ENCODE measurements around the gene LMOD1. TPM values are rescaled to one million over a fixed set of nuclear protein-coding genes. Genes with fewer than 3 reads are reported as not detected.

The LMOD1 gene
- polyA plus RNA-seq, 1 of the 3 experiments (the other 2 are of a cell fraction): 2.7 TPM

DNA sequence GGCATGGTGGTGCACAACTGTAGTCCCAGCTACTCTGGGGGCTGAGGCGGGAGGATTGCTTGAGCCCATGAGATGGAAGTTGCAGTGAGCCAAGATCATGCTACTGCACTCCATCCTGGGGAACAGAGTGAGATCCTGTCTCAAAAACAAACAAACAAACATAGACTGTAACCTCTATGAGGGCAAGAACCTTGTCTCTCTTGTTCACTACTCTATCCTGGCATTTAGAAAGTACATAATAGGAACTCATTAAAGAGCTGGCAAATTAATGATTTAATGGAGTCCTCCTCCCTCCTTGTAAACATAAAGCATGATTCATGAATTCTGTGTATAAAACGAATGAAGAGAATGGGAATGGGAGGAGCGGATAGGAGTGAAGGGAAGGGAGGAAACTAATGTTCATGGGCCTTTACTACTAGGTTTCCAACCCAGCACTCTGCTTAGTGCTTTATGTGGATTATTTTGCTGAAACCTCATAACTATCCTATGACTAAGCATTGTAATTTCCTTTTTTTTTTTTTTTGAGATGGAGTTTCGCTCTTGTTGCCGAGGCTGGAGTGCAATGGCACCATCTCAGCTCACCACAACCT is 8.6 kb downstream of the LMOD1 start:
- CTCF ChIA-PET: interaction anchor here (3.8 kb wide), 1 partner anchor 42 kb away, joined by 20 read pairs; no protein-coding TSS in a partner anchor
- 0 out of 2 replicates have a peak overlapping the region, but pooled peaks have one; percentile 35 for H3K4me2 ChIP-seq

DNA sequence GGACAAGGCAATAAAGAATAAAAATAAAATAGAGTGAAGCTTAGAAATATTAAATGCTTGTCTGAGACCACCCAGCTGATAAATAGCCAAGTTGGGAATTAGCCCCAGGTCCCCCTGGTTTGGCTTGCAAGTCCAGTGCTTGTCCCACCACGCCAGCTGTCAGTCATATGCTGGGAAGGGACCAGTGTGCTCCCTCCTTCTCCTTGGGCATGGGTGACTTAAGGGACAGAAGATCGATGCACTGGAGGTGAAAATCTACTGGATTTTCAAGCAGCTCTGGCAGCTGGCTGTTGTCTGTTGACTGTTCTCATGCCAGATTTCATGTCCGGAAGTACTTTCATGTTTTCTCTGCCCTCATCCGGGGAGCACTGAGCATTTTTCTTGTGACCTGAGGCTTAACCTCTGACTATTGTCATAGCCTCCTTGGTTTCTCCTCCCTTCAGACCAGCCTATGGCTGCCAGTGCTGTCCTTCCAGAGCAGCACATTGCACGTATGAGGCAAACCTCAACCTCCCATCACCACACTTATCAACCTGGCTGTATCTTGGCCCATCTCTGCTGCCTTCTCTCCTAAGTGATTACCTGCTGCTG is 12.4 kb downstream of the LMOD1 start:
- H3K4me2 ChIP-seq: no peak overlapping the region
- CTCF ChIA-PET: no interaction called here

More for the DNA sequence above, 8.6 kb downstream of the LMOD1 start:
- TF ChIP-seq FOSL2 (IDR thresholded peaks at IDR 0.05; ENCODE audit: borderline replicate concordance, low read depth) (peak; percentile 56), JUND (IDR thresholded peaks at IDR 0.05) (peak; percentile 65)
- TF ChIP-seq, protein P1, sequence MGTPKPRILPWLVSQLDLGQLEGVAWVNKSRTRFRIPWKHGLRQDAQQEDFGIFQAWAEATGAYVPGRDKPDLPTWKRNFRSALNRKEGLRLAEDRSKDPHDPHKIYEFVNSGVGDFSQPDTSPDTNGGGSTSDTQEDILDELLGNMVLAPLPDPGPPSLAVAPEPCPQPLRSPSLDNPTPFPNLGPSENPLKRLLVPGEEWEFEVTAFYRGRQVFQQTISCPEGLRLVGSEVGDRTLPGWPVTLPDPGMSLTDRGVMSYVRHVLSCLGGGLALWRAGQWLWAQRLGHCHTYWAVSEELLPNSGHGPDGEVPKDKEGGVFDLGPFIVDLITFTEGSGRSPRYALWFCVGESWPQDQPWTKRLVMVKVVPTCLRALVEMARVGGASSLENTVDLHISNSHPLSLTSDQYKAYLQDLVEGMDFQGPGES (IDR thresholded peaks at IDR 0.05; ENCODE audit: low read depth, low read length): no peak
- Histone ChIP-seq H3K4me1 (ENCODE audit: control insufficient read depth in 1 of 2, insufficient read depth in 2 of 2, low read depth in 1 of 2, low read length in 1 of 2) (no peaks in the 10 kb centered on the region; a peak in 1 of 4 replicates), H4K20me1 (ENCODE audit: insufficient read depth) (no peaks in the 10 kb centered on the region), H2AFZ (ENCODE audit: low read depth) (peak overlapping the region; percentile 75), H3K79me2 (ENCODE audit: insufficient read depth) (no peaks in the 10 kb centered on the region), H3F3A (replicated peaks; ENCODE audit: insufficient read depth) (peaks cover 6% of the 10 kb centered on the region), H3K9me2 (no peaks in the 10 kb centered on the region), H3K27me3 (ENCODE audit: insufficient read depth) (no peaks in the 10 kb centered on the region), H3K4me3 (ENCODE audit: low read depth in 2 of 2, low read length in 1 of 2) (no peak overlapping the region), H3K36me3 (replicated peaks in 1 of 2; ENCODE audit: control insufficient read depth in 1 of 2, insufficient read depth in 2 of 2, low read length in 1 of 2) (no peaks in the 10 kb centered on the region), H3K9ac (no peak overlapping the region), H3K27ac (ENCODE audit: low read depth in 2 of 2, low read length in 1 of 2) (peak overlapping the region in 1 of 2 experiments; percentile 52; a peak in 2 of 4 replicates), H3K9me3 (no peaks in the 10 kb centered on the region)
- DNase-seq: no peak
- POLR2A ChIA-PET: no interaction called here
- 51% methylated on average over 5 of the region's 5 CpGs for WGBS (ENCODE audit: low lambda C conversion rate)

More for the DNA sequence above, 12.4 kb downstream of the LMOD1 start:
- H3K4me1 ChIP-seq (ENCODE audit: control insufficient read depth in 1 of 2, insufficient read depth in 2 of 2, low read depth in 1 of 2, low read length in 1 of 2): no peaks in the 10 kb centered on the region; a peak in 1 of 4 replicates
- H3K9me2 ChIP-seq: no peaks in the 10 kb centered on the region
- H3K4me3 ChIP-seq (ENCODE audit: low read depth in 2 of 2, low read length in 1 of 2): no peak overlapping the region
- peaks cover 6% of the 10 kb centered on the region for H3F3A ChIP-seq (replicated peaks; ENCODE audit: insufficient read depth)
- H3K9me3 ChIP-seq: no peaks in the 10 kb centered on the region
- POLR2A ChIA-PET: no interaction called here
- no peaks in the 10 kb centered on the region for H3K36me3 ChIP-seq (replicated peaks in 1 of 2; ENCODE audit: control insufficient read depth in 1 of 2, insufficient read depth in 2 of 2, low read length in 1 of 2)
- no peak overlapping the region for H3K9ac ChIP-seq
- no peak for DNase-seq
- H3K79me2 ChIP-seq (ENCODE audit: insufficient read depth): no peaks in the 10 kb centered on the region
- 53% methylated on average over 5 of the region's 5 CpGs for WGBS (ENCODE audit: low lambda C conversion rate)
- TF ChIP-seq, protein P2, sequence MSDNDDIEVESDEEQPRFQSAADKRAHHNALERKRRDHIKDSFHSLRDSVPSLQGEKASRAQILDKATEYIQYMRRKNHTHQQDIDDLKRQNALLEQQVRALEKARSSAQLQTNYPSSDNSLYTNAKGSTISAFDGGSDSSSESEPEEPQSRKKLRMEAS (IDR thresholded peaks at IDR 0.05; ENCODE audit: low read depth): no peak
- TF ChIP-seq FOXM1 (IDR thresholded peaks at IDR 0.05; ENCODE audit: low read depth) (no peak), SMC3 (IDR thresholded peaks at IDR 0.05; ENCODE audit: low read depth, low read length) (no peak), EZH2phosphoT487 (IDR thresholded peaks at IDR 0.05; ENCODE audit: borderline replicate concordance, low read depth) (no peak), RXRA (IDR thresholded peaks at IDR 0.05; ENCODE audit: borderline replicate concordance, low read depth) (no peak), MXI1 (IDR thresholded peaks at IDR 0.05; ENCODE audit: low read depth, low read length) (no peak), RFX5 (IDR thresholded peaks at IDR 0.05; ENCODE audit: low read length) (no peak), YY1 (IDR thresholded peaks at IDR 0.05; ENCODE audit: low read depth) (no peak), CHD2 (IDR thresholded peaks at IDR 0.05; ENCODE audit: low read length, partially characterized antibody) (no peak), JUND (IDR thresholded peaks at IDR 0.05) (no peak), GABPA (IDR thresholded peaks at IDR 0.05; ENCODE audit: low read depth) (no peak), GATA2 (CRISPR knock-in tag; IDR thresholded peaks at IDR 0.05) (no peak)
- TF ChIP-seq, protein P3, sequence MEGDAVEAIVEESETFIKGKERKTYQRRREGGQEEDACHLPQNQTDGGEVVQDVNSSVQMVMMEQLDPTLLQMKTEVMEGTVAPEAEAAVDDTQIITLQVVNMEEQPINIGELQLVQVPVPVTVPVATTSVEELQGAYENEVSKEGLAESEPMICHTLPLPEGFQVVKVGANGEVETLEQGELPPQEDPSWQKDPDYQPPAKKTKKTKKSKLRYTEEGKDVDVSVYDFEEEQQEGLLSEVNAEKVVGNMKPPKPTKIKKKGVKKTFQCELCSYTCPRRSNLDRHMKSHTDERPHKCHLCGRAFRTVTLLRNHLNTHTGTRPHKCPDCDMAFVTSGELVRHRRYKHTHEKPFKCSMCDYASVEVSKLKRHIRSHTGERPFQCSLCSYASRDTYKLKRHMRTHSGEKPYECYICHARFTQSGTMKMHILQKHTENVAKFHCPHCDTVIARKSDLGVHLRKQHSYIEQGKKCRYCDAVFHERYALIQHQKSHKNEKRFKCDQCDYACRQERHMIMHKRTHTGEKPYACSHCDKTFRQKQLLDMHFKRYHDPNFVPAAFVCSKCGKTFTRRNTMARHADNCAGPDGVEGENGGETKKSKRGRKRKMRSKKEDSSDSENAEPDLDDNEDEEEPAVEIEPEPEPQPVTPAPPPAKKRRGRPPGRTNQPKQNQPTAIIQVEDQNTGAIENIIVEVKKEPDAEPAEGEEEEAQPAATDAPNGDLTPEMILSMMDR (IDR thresholded peaks at IDR 0.05): no peak
- TF ChIP-seq, protein P4, sequence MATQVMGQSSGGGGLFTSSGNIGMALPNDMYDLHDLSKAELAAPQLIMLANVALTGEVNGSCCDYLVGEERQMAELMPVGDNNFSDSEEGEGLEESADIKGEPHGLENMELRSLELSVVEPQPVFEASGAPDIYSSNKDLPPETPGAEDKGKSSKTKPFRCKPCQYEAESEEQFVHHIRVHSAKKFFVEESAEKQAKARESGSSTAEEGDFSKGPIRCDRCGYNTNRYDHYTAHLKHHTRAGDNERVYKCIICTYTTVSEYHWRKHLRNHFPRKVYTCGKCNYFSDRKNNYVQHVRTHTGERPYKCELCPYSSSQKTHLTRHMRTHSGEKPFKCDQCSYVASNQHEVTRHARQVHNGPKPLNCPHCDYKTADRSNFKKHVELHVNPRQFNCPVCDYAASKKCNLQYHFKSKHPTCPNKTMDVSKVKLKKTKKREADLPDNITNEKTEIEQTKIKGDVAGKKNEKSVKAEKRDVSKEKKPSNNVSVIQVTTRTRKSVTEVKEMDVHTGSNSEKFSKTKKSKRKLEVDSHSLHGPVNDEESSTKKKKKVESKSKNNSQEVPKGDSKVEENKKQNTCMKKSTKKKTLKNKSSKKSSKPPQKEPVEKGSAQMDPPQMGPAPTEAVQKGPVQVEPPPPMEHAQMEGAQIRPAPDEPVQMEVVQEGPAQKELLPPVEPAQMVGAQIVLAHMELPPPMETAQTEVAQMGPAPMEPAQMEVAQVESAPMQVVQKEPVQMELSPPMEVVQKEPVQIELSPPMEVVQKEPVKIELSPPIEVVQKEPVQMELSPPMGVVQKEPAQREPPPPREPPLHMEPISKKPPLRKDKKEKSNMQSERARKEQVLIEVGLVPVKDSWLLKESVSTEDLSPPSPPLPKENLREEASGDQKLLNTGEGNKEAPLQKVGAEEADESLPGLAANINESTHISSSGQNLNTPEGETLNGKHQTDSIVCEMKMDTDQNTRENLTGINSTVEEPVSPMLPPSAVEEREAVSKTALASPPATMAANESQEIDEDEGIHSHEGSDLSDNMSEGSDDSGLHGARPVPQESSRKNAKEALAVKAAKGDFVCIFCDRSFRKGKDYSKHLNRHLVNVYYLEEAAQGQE (IDR thresholded peaks at IDR 0.05; ENCODE audit: low read depth, low read length): no peak
- TF ChIP-seq, protein P5, sequence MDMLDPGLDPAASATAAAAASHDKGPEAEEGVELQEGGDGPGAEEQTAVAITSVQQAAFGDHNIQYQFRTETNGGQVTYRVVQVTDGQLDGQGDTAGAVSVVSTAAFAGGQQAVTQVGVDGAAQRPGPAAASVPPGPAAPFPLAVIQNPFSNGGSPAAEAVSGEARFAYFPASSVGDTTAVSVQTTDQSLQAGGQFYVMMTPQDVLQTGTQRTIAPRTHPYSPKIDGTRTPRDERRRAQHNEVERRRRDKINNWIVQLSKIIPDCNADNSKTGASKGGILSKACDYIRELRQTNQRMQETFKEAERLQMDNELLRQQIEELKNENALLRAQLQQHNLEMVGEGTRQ (IDR thresholded peaks at IDR 0.05; ENCODE audit: borderline replicate concordance, low read depth, low read length): no peak
- H3K27ac ChIP-seq (ENCODE audit: low read depth in 2 of 2, low read length in 1 of 2): no peak overlapping the region
- no peaks in the 10 kb centered on the region for H3K27me3 ChIP-seq (ENCODE audit: insufficient read depth)
- no peaks in the 10 kb centered on the region for H4K20me1 ChIP-seq (ENCODE audit: insufficient read depth)
- no peak overlapping the region for H2AFZ ChIP-seq (ENCODE audit: low read depth)
